Measurements from ENCODE around the gene FES. TPM values are rescaled to one million over a fixed set of nuclear protein-coding genes. Genes with fewer than 3 reads are reported as not detected.

Gene FES
- polyA plus RNA-seq, 3 donors, result 140 to 260 (median 157) TPM

DNA sequence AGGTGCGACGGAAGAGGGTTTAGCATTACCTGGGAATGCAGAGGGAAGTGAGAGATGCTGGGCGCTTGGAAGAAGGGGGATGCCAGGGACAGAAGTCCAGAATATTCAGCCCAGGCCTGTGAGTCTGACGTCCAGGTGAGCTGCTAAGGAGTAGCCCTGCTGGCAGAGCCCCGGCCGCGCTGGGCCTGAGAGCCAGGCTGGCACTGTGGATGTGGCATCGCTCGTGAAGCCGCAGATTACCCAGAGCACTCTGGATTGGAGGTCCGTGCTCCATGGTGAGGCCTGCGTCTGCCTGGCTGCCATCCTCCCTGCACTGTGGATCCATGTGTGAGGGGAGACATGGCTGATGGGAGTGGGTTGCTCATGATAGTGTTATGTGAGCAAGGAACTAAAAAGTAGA is 33.3 kb downstream of the FES start:
- no peaks in the 10 kb centered on the region for H3K27me3 ChIP-seq (ENCODE audit: control insufficient read depth in 2 of 2, insufficient read depth in 2 of 2, low read length in 2 of 2)
- no peak overlapping the region for H3K4me2 ChIP-seq (replicated peaks; ENCODE audit: extremely low read depth, low read length, poor library complexity, severe bottlenecking)
- intact Hi-C loops (cut with micrococcal nuclease), result loop anchor here in 1 of 2 donors (2.0 to 10.0 kb wide), 2 partner anchors 13 to 937 kb away; partner anchors contain the start of gene SLCO3A1
- H3K79me2 ChIP-seq (ENCODE audit: insufficient read depth, low read length), result peaks cover 28% of the 10 kb centered on the region
- H3K36me3 ChIP-seq (replicated peaks in 1 of 2; ENCODE audit: control insufficient read depth in 1 of 2, insufficient read depth in 2 of 2, low read length in 2 of 2), result peaks cover 59 to 71% of the 10 kb centered on the region in 2 donors
- Mint-ChIP-seq H3K4me3 (peak overlapping the region in 1 of 2 donors; percentile 27), H3K9me3 (peaks cover 0 to 2% (median 0%) of the 10 kb centered on the region in 7 donors), H3K27me3 (ENCODE audit: low read depth in 3 of 3) (peaks cover 0 to 2% (median 1%) of the 10 kb centered on the region in 3 donors), H3K4me1 (peaks cover 52% of the 10 kb centered on the region), H3K36me3 (peaks cover 68 to 85% of the 10 kb centered on the region in 2 donors), H3K27ac (peak overlapping the region in 5 of 7 donors; percentile 17 to 95 (median 67))
- H3K27ac ChIP-seq (ENCODE audit: low read depth in 1 of 2, low read length in 2 of 2), result peak overlapping the region in 1 of 2 donors; percentile 83
- H3K4me3 ChIP-seq (replicated peaks in 1 of 3; ENCODE audit: low read depth in 2 of 3, low read length in 3 of 3), result no peak overlapping the region
- H3K4me1 ChIP-seq (ENCODE audit: control insufficient read depth in 1 of 2, insufficient read depth in 2 of 2, low read length in 2 of 2), result peaks cover 47 to 50% of the 10 kb centered on the region in 2 donors
- DNase-seq, result peak in 1 of 3 donors; percentile 3
- H4K20me1 ChIP-seq (ENCODE audit: insufficient read depth, low read length), result peaks cover 4% of the 10 kb centered on the region
- H3K9me3 ChIP-seq (replicated peaks in 1 of 2; ENCODE audit: control insufficient read depth in 1 of 2, insufficient read depth in 1 of 2, low read length in 2 of 2), result no peaks in the 10 kb centered on the region
- H2AFZ ChIP-seq (ENCODE audit: insufficient read depth, low read depth, low read length, poor library complexity, severe bottlenecking), result no peak overlapping the region
- TF ChIP-seq, protein P1, sequence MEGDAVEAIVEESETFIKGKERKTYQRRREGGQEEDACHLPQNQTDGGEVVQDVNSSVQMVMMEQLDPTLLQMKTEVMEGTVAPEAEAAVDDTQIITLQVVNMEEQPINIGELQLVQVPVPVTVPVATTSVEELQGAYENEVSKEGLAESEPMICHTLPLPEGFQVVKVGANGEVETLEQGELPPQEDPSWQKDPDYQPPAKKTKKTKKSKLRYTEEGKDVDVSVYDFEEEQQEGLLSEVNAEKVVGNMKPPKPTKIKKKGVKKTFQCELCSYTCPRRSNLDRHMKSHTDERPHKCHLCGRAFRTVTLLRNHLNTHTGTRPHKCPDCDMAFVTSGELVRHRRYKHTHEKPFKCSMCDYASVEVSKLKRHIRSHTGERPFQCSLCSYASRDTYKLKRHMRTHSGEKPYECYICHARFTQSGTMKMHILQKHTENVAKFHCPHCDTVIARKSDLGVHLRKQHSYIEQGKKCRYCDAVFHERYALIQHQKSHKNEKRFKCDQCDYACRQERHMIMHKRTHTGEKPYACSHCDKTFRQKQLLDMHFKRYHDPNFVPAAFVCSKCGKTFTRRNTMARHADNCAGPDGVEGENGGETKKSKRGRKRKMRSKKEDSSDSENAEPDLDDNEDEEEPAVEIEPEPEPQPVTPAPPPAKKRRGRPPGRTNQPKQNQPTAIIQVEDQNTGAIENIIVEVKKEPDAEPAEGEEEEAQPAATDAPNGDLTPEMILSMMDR (IDR thresholded peaks at IDR 0.05), result no peak
- H3K9ac ChIP-seq (ENCODE audit: insufficient read depth, low read length, poor library complexity, severe bottlenecking), result no peak overlapping the region
- 96% methylated on average over 12 of the region's 12 CpGs for WGBS (ENCODE audit: insufficient coverage)

DNA sequence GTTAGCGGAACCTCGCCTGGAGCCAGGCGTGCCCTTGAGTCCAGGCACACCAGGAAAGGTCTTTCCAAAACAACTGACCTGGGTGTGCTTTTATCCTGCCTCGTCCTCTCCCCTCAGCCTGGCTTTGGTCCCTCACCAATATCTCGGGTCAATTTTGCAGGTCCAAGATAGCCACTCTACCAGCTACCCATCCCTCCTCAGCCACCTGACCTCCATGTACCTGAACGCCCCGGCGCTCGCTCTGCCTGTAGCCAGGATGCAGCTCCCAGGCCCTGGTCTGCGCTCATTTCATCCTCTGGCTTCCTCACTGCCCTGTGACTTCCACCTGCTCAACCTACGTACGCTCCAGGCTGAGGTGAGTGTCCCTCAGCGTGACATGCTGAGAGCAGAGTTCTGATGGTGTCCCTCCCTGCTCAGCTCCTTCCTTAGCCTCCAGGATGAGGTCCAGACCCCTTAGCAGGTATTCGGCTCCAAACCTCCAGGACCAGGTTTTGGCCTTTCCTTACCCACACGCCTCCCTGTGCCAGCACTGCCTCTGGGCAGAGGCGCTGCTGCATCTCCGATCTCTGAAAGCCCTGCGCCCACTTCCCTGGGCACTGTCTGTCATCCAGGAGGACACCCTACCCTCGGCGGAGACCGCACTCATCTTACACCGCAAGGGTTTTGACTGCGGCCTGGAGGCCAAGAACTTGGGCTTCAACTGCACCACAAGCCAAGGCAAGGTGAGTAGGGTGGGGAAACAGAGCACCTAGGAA is 33.9 kb downstream of the FES start:
- H3K27ac Mint-ChIP-seq, result peak overlapping the region in 4 of 7 donors; percentile 39 to 71 (median 60)
- peaks cover 4% of the 10 kb centered on the region for H4K20me1 ChIP-seq (ENCODE audit: insufficient read depth, low read length)
- DNase-seq, result peak in 1 of 3 donors; percentile 2
- peaks cover 55 to 65% of the 10 kb centered on the region in 2 donors for H3K36me3 ChIP-seq (replicated peaks in 1 of 2; ENCODE audit: control insufficient read depth in 1 of 2, insufficient read depth in 2 of 2, low read length in 2 of 2)
- H3K27me3 Mint-ChIP-seq (ENCODE audit: low read depth in 3 of 3), result peaks cover 0 to 2% (median 1%) of the 10 kb centered on the region in 3 donors
- no peaks in the 10 kb centered on the region for H3K27me3 ChIP-seq (ENCODE audit: control insufficient read depth in 2 of 2, insufficient read depth in 2 of 2, low read length in 2 of 2)
- no peak overlapping the region for H3K4me3 ChIP-seq (replicated peaks in 1 of 3; ENCODE audit: low read depth in 2 of 3, low read length in 3 of 3)
- H3K9me3 Mint-ChIP-seq, result peaks cover 0 to 2% (median 0%) of the 10 kb centered on the region in 7 donors
- peaks cover 48% of the 10 kb centered on the region for H3K4me1 Mint-ChIP-seq
- no peak overlapping the region for H3K4me3 Mint-ChIP-seq
- TF ChIP-seq, protein P1 (IDR thresholded peaks at IDR 0.05), result no peak
- WGBS (ENCODE audit: insufficient coverage), result 97% methylated on average over 23 of the region's 23 CpGs
- no peak overlapping the region for H2AFZ ChIP-seq (ENCODE audit: insufficient read depth, low read depth, low read length, poor library complexity, severe bottlenecking)
- H3K9ac ChIP-seq (ENCODE audit: insufficient read depth, low read length, poor library complexity, severe bottlenecking), result no peak overlapping the region
- H3K36me3 Mint-ChIP-seq, result peaks cover 62 to 78% of the 10 kb centered on the region in 2 donors
- intact Hi-C loops (cut with micrococcal nuclease), result loop anchor here in 1 of 2 donors (10.0 kb wide), 1 partner anchor 937 kb away; the partner anchor contains the start of gene SLCO3A1
- H3K27ac ChIP-seq (ENCODE audit: low read depth in 1 of 2, low read length in 2 of 2), result peak overlapping the region in 1 of 2 donors; percentile 83
- H3K79me2 ChIP-seq (ENCODE audit: insufficient read depth, low read length), result peaks cover 28% of the 10 kb centered on the region
- H3K9me3 ChIP-seq (replicated peaks in 1 of 2; ENCODE audit: control insufficient read depth in 1 of 2, insufficient read depth in 1 of 2, low read length in 2 of 2), result no peaks in the 10 kb centered on the region
- peaks cover 41 to 43% of the 10 kb centered on the region in 2 donors for H3K4me1 ChIP-seq (ENCODE audit: control insufficient read depth in 1 of 2, insufficient read depth in 2 of 2, low read length in 2 of 2)
- H3K4me2 ChIP-seq (replicated peaks; ENCODE audit: extremely low read depth, low read length, poor library complexity, severe bottlenecking), result no peak overlapping the region
